NB4 (cell line): ENCODE data around the gene SPPL2A.

Experiments
- DNase-seq: peaks from one replicate; pipeline ENCODE4 v3.0.0; 2010; ENCODE audit warnings: low read depth
- H3K4me3 ChIP-seq: one replicate; pipeline ENCODE4 v1.5.1; 2011; ENCODE audit warnings: mild to moderate bottlenecking, low read depth, low read length, moderate library complexity
- CTCF ChIP-seq: IDR thresholded peaks from one replicate; pipeline ENCODE4 v1.5.1; 2012; ENCODE audit warnings: low read depth, low read length
- MYC ChIP-seq: IDR thresholded peaks from 2 replicates; pipeline ENCODE4 v1.6.1; 2011; ENCODE audit warnings: low read depth, low read length
- POLR2A ChIP-seq: IDR thresholded peaks from 2 replicates; pipeline ENCODE4 v1.6.1; 2011; ENCODE audit warnings: mild to moderate bottlenecking; ENCODE audit not compliant: insufficient read length; ENCODE audit errors: extremely low read depth
- TF ChIP-seq, protein P1 (sequence below): IDR thresholded peaks from 2 replicates; pipeline ENCODE4 v1.6.1; 2011; ENCODE audit warnings: low read depth, low read length

SPPL2A gene

DNA sequence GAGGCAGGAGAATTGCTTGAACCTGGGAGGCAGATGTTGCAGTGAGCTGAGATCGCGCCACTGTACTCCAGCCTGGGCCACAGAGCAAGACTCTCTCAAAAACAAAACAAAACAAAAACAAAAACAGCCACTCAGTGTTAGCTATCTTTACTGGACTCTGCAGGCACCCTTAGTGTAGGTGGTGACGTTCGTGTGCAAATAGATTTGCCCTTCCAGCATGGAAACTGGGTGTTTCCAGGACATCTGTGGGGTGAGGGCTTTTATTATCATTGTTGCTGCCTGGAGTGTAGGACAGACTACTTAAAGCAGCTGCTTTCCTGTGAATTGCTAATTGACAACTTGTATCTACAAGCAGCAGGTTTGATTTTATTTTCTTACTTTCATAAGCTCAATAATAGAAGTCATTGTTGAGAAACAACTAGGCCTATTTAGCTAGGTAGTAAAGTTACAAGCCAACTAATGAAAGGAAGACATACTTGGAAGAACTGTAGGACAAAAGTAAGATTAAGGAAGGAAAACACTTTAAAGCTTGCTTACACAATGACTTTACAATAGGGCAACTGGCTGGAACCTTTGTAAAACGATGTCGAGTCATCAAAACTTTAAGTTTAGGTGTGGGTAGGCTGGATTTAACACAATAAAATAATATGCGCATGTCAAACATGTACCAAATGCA, 25.4 kb upstream of the SPPL2A start:
- TF ChIP-seq POLR2A (no peak), MYC (no peak), CTCF (no peak)
- TF ChIP-seq, protein P1, sequence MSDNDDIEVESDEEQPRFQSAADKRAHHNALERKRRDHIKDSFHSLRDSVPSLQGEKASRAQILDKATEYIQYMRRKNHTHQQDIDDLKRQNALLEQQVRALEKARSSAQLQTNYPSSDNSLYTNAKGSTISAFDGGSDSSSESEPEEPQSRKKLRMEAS, result no peak
- no peak for DNase-seq
- H3K4me3 ChIP-seq, result no peak overlapping the region

DNA sequence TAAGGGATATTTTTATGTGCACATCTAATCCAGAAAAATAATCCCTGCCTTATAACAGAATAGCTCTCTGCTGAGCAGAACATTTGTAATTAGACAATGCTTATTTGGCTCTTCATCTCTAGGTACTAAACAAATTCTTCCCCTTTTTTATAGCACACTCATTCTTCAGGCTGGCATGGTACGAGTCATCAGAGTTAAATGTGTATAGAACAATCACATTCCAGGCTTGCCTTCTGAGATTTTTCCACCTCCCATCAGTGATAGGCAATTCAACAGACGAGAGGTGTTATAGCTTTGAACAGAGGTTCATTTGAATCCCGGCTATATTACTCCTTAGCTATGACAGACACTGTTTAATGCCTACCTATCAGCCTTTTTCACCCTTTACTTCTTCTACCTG, 21.4 kb upstream of the SPPL2A start:
- DNase-seq, result no peak
- TF ChIP-seq CTCF, result no peak
- TF ChIP-seq POLR2A, result no peak
- TF ChIP-seq, protein P1, result no peak
- no peak for TF ChIP-seq MYC
- H3K4me3 ChIP-seq, result no peak overlapping the region

GRCh38 chr15:50786438-50786837, 20.9 kb upstream of the SPPL2A start:
- DNase-seq, result no peak
- H3K4me3 ChIP-seq, result no peak overlapping the region
- TF ChIP-seq, protein P1, result no peak
- TF ChIP-seq CTCF (no peak), POLR2A (no peak)

DNA sequence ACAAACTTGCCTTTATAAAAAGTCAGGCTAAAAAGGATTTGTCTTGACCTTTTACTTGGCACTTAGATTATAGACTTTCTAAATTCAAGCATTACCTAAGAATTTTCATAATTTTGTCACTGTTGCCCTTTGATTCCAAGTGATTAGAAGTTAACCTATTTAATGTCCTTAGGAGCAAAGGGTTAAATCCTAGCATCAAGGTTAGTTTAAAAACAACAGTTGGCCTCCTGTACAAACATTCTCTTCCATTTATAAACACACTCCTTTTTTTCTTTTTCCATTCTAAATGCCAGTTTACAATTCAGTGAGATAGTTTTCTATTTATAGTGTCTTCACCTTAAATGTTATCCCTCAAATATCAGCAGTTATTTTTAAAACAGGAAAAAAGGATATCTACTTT, 18.4 kb upstream of the SPPL2A start:
- no peak overlapping the region for H3K4me3 ChIP-seq
- no peak for DNase-seq
- TF ChIP-seq CTCF, result no peak
- TF ChIP-seq MYC, result no peak
- TF ChIP-seq, protein P1, result no peak
- no peak for TF ChIP-seq POLR2A

- no peak for DNase-seq
- TF ChIP-seq CTCF (no peak), POLR2A (no peak), MYC (no peak)
- TF ChIP-seq, protein P1, result no peak
- no peak overlapping the region for H3K4me3 ChIP-seq
Measured at GRCh38 chr15:50783411-50783810, 17.9 kb upstream of the SPPL2A start.

- H3K4me3 ChIP-seq, result no peak overlapping the region
- DNase-seq, result no peak
- no peak for TF ChIP-seq MYC
- TF ChIP-seq, protein P1, result no peak
Measured at GRCh38 chr15:50778086-50778485, 12.6 kb upstream of the SPPL2A start.
